GM12801 (cell line): ENCODE data around the gene SFMBT1.

ENCODE experiments used
- CTCF ChIP-seq: IDR thresholded peaks from one replicate; pipeline ENCODE4 v1.5.1; 2011; ENCODE audit warnings: control low read depth; ENCODE audit not compliant: insufficient read length; ENCODE audit errors: extremely low read depth

Gene SFMBT1

GRCh38 chr3:52978109-52978754 lies 67.6 kb downstream of the SFMBT1 start:
- no peak for TF ChIP-seq CTCF

- no peak for TF ChIP-seq CTCF
Observed at GRCh38 chr3:52973806-52974205, 72.1 kb downstream of the SFMBT1 start.

- TF ChIP-seq CTCF, result no peak
Observed at GRCh38 chr3:52971895-52972294, 74.0 kb downstream of the SFMBT1 start.

GRCh38 chr3:52967398-52967797 lies 78.5 kb downstream of the SFMBT1 start:
- TF ChIP-seq CTCF, result no peak

GRCh38 chr3:52962160-52962559 lies 83.7 kb downstream of the SFMBT1 start:
- TF ChIP-seq CTCF, result no peak

- TF ChIP-seq CTCF, result no peak
Observed at GRCh38 chr3:52959773-52960172, 86.1 kb downstream of the SFMBT1 start.

- no peak for TF ChIP-seq CTCF
Observed at GRCh38 chr3:52939600-52939999, 106.3 kb downstream of the SFMBT1 start.
